Body of pancreas (tissue), 4 donors: ENCODE results near the gene HOXB2. TPM values are rescaled to one million over a fixed set of nuclear protein-coding genes. Genes with fewer than 3 reads are reported as not detected.
"Not testable (repeated sequence)": the region's sequence is repeated elsewhere in the genome, so short reads cannot be mapped to it uniquely, and the experiment has no call there.

Experiments
- ATAC-seq: fragments of 150-250 bp; one replicate; pipeline ENCODE4 v1.9.1; 2016
- DNase-seq, 4 donors: peaks; one replicate each; pipeline ENCODE4 v3.0.0-alpha.2; 2019
- H3K27ac ChIP-seq, 4 donors: fragments of 200-600 bp; sonication (generic); 1 replicate in 3 of 4; 2 replicates in 1 of 4; pipeline versions ENCODE4 v1.5.1 to v1.6.1; 2016 to 2019; ENCODE audit warnings: mild to moderate bottlenecking in 1 of 4, mixed read lengths in 1 of 4, moderate library complexity in 1 of 4
- H3K27me3 ChIP-seq, 2 donors: fragments of 200-600 bp; sonication (generic); one replicate each; pipeline ENCODE4 v1.6.0; 2016; ENCODE audit warnings: mild to moderate bottlenecking in 1 of 2
- H3K36me3 ChIP-seq, 2 donors: fragments of 200-600 bp; sonication (generic); replicated peaks in 1 of 2; 2 replicates each; pipeline ENCODE4 v1.5.1; 2016; ENCODE audit warnings: low read depth in 2 of 2; ENCODE audit not compliant: insufficient read depth in 1 of 2
- H3K4me1 ChIP-seq: fragments of 200-600 bp; sonication (generic); one replicate; pipeline ENCODE4 v1.6.0; 2016
- H3K4me3 ChIP-seq, 2 donors: fragments of 200-600 bp; sonication (generic); 1 replicate in 1 of 2; 2 replicates in 1 of 2; pipeline ENCODE4 v1.5.1; 2016 to 2019
- H3K9me3 ChIP-seq, 3 donors: fragments of 200-600 bp; sonication (generic); 1 replicate in 2 of 3; 2 replicates in 1 of 3; pipeline ENCODE4 v1.5.1; 2016
- POLR2A ChIP-seq, 3 donors: fragments of 450-650 bp; IDR thresholded peaks; one replicate each; pipeline ENCODE4 v1.6.1; 2016; ENCODE audit warnings: antibody characterized with exemption in 3 of 3, mild to moderate bottlenecking in 2 of 3
- WGBS, 2 donors: methylation state at CpG; one replicate each; pipeline ENCODE4 v1.1.5; 2017; 5-methylcytosine and 5-hydroxymethylcytosine counted together
- intact Hi-C: fragments of 100-400 bp; cut with DNase I; formaldehyde crosslinking; loops from one replicate; pipeline ENCODE4 v1.15.1; 2023
- total RNA-seq, 2 donors: library from RNA; depleted of rRNA; stranded (reverse); fragments of >200 nt; gene quantifications; one replicate each; pipeline ENCODE4 v1.1.0, GENCODE V29; 2016
- TF ChIP-seq, protein P1 (sequence below), 7 experiments: fragments of 450-650 bp in 4 of 7; fragments of 200-600 bp in 3 of 7; sonication (generic) in 3 of 7; IDR thresholded peaks; one replicate each; pipeline ENCODE4 v1.5.1; 2016 to 2019; ENCODE audit warnings: antibody characterized with exemption in 7 of 7

HOXB2 gene
- total RNA-seq, 2 donors from 2014 or later: 13.7 to 32.3 TPM

DNA sequence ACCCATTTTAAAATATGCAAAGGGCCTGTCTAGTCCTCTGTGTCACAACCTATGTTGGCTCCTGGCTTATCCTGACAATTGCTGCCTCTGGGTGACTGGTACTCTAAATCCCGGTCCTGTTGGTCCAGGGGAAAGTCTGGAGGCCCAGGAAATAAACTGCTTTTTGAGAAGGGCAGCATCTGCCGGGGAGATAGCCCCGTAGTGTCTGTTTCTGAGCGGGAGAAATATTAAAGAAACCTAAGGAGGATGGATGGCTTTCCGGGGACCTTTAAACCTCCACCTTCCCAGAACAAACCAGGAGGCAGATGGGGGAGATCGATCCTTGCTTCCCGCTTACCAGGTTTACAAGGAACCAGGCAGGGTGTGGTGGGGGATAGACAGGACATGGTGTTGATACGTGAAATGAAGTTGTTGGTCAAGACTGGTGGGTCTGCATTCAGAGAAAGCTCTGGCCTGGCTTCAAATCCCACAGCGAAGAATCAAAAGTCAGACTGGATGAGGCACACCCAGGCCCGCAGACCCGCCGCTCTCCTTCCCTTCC lies 3.8 kb downstream of the HOXB2 start:
- Histone ChIP-seq H3K27me3 (peaks cover 0 to 24% of the 10 kb centered on the region in 2 donors), H3K9me3 (no peaks in the 10 kb centered on the region), H3K4me1 (peaks cover 18% of the 10 kb centered on the region), H3K4me3 (no peak overlapping the region), H3K27ac (peak overlapping the region; percentile 8 to 67 (median 46)), H3K36me3 (no peaks in the 10 kb centered on the region)
- intact Hi-C loops: no loop called here
- TF ChIP-seq, protein P1, sequence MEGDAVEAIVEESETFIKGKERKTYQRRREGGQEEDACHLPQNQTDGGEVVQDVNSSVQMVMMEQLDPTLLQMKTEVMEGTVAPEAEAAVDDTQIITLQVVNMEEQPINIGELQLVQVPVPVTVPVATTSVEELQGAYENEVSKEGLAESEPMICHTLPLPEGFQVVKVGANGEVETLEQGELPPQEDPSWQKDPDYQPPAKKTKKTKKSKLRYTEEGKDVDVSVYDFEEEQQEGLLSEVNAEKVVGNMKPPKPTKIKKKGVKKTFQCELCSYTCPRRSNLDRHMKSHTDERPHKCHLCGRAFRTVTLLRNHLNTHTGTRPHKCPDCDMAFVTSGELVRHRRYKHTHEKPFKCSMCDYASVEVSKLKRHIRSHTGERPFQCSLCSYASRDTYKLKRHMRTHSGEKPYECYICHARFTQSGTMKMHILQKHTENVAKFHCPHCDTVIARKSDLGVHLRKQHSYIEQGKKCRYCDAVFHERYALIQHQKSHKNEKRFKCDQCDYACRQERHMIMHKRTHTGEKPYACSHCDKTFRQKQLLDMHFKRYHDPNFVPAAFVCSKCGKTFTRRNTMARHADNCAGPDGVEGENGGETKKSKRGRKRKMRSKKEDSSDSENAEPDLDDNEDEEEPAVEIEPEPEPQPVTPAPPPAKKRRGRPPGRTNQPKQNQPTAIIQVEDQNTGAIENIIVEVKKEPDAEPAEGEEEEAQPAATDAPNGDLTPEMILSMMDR (IDR thresholded peaks at IDR 0.05): no peak
- TF ChIP-seq POLR2A (IDR thresholded peaks at IDR 0.05): no peak
- ATAC-seq: no peak
- DNase-seq: no peak
- 36 to 37% methylated on average over 12 of the region's 12 CpGs for WGBS, 2 donors

- TF ChIP-seq, protein P1 (IDR thresholded peaks at IDR 0.05): no peak
- no peak for TF ChIP-seq POLR2A (IDR thresholded peaks at IDR 0.05)
- WGBS, 2 donors: 91 to 100% methylated on average over 1 of the region's 1 CpG
- Histone ChIP-seq H3K4me1 (peaks cover 18% of the 10 kb centered on the region), H3K9me3 (no peaks in the 10 kb centered on the region), H3K27me3 (peaks cover 0 to 24% of the 10 kb centered on the region in 2 donors), H3K36me3 (no peaks in the 10 kb centered on the region), H3K27ac (no peak overlapping the region), H3K4me3 (no peak overlapping the region)
- ATAC-seq (no peak), DNase-seq (no peak)
- intact Hi-C loops: no loop called here
Observed at GRCh38 chr17:48540213-48540612, 4.7 kb downstream of the HOXB2 start.

GRCh38 chr17:48539177-48539576 lies 5.7 kb downstream of the HOXB2 start:
- Histone ChIP-seq H3K27me3 (peaks cover 0 to 21% of the 10 kb centered on the region in 2 donors), H3K4me1 (peaks cover 18% of the 10 kb centered on the region), H3K36me3 (no peaks in the 10 kb centered on the region), H3K9me3 (no peaks in the 10 kb centered on the region), H3K27ac (no peak overlapping the region), H3K4me3 (no peak overlapping the region)
- intact Hi-C loops: no loop called here
- no peak for DNase-seq
- 54 to 59% methylated on average over 4 of the region's 4 CpGs for WGBS, 2 donors
- TF ChIP-seq, protein P1 (IDR thresholded peaks at IDR 0.05): no peak
- TF ChIP-seq POLR2A (IDR thresholded peaks at IDR 0.05): no peak
- no peak for ATAC-seq

GRCh38 chr17:48537316-48537715 lies 7.6 kb downstream of the HOXB2 start:
- WGBS, 2 donors: 76 to 90% methylated on average over 3 of the region's 3 CpGs
- no peaks in the 10 kb centered on the region for H3K9me3 ChIP-seq
- peaks cover 4% of the 10 kb centered on the region for H3K4me1 ChIP-seq
- no peak for DNase-seq
- H3K4me3 ChIP-seq: no peak overlapping the region
- no peaks in the 10 kb centered on the region for H3K36me3 ChIP-seq
- no peak for TF ChIP-seq POLR2A (IDR thresholded peaks at IDR 0.05)
- intact Hi-C loops: no loop called here
- ATAC-seq: no peak
- peaks cover 0 to 9% of the 10 kb centered on the region in 2 donors for H3K27me3 ChIP-seq
- H3K27ac ChIP-seq: no peak overlapping the region

GRCh38 chr17:48535793-48536559 lies 8.9 kb downstream of the HOXB2 start:
- H3K4me1 ChIP-seq, H3K4me3 ChIP-seq, H3K27me3 ChIP-seq, ATAC-seq, H3K36me3 ChIP-seq, H3K27ac ChIP-seq, intact Hi-C loops, H3K9me3 ChIP-seq, DNase-seq: not testable (repeated sequence)
- WGBS, 2 donors: 79 to 84% methylated on average over 9 of the region's 9 CpGs
